GM12872 (cell line): ENCODE measurements around the gene CDKL1.

Experiments used
- TF ChIP-seq, protein P1 (sequence below): IDR thresholded peaks from 3 replicates; pipeline ENCODE4 v1.5.1; 2011; ENCODE audit warnings: low read depth, mild to moderate bottlenecking, low read length, moderate library complexity; ENCODE audit not compliant: insufficient read depth

The CDKL1 gene

GRCh38 chr14:50396631-50397389 lies at the start of gene CDKL1:
CDKL1 (minus strand) TSS chr14:50396881; CDS start chr14:50395868, 1,013 bp downstream.
- TF ChIP-seq, protein P1, sequence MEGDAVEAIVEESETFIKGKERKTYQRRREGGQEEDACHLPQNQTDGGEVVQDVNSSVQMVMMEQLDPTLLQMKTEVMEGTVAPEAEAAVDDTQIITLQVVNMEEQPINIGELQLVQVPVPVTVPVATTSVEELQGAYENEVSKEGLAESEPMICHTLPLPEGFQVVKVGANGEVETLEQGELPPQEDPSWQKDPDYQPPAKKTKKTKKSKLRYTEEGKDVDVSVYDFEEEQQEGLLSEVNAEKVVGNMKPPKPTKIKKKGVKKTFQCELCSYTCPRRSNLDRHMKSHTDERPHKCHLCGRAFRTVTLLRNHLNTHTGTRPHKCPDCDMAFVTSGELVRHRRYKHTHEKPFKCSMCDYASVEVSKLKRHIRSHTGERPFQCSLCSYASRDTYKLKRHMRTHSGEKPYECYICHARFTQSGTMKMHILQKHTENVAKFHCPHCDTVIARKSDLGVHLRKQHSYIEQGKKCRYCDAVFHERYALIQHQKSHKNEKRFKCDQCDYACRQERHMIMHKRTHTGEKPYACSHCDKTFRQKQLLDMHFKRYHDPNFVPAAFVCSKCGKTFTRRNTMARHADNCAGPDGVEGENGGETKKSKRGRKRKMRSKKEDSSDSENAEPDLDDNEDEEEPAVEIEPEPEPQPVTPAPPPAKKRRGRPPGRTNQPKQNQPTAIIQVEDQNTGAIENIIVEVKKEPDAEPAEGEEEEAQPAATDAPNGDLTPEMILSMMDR: no peak

- TF ChIP-seq, protein P1: no peak
Measured at GRCh38 chr14:50434528-50434927, 37.8 kb upstream of the CDKL1 start.

GRCh38 chr14:50432131-50432530 lies 35.5 kb upstream of the CDKL1 start:
- TF ChIP-seq, protein P1: no peak

DNA sequence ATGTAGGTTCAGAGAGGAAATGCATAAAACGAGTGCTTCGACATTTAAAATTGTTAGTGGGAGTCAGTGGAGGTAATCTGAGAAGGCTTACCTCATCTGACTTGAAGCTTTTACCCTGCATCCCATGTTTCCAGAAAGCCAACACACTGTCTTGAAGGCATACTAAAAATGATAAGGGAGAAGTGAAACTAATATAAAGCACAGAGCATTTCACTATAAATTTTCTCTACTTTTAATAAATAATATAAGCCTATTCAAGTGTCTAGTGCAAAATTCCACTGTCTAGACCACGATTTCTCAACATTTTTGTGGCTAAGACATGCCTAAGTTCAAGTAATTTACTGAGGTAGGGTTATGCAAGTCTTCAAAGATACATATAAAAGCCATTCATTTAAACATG lies 29.1 kb upstream of the CDKL1 start:
- TF ChIP-seq, protein P1: no peak

GRCh38 chr14:50425105-50425504 lies 28.4 kb upstream of the CDKL1 start:
- TF ChIP-seq, protein P1: no peak

DNA sequence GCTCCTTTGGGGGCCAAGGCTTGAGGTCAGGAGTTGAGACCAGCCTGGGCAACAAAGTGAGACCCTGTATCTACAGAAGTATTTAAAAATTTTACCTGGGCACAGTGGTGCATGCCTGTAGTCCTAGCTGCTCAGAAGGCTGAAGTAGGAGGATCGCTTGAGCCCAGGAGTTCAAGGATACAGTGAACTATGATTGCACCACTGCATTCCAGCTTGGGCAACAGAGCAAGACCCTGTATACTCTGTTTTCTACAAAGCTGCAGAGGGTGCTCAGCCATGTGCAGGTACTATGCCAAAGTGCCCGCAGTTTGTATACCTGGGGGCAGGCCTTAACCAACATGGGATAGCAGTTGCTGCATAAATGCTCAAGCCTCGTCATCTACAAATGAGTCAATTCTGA lies 26.8 kb upstream of the CDKL1 start:
- TF ChIP-seq, protein P1: no peak

DNA sequence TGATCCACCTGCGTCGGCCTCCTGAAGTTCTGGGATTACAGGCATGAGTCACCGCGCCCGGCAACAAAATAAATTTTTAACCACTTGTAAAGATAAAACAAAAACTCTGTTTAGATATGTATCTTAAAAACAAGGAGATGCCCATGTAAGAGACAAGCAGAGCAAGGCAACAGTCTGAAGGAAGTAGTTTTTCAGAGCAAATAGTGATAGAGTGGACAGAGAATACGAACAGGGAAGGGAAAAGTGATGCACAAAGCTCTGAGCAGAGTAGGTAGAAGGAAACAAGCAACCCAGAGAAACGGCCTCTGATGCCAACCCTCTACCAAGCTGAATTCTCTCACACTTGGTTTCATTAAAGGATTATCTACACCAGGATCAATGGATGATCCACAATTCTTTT lies 24.8 kb upstream of the CDKL1 start:
- TF ChIP-seq, protein P1: no peak

DNA sequence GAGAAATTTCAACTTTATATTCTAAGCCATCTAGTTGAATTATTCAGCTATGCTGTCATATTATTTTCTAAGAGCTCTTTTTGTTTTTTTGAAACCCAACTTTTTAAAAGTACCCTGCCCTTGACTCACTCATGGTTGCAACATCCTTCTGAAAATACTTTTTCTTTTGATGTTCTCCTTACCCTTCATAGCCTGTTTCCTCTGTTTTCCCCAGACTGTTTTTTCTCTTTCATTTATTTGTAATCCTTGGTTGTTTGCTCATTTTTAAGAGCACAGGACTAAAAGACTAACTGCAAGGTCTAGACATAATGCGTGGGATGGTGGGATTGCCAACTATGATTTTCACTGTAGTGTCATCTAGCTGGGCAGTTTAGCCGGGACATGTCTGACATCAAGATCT lies 21.2 kb upstream of the CDKL1 start:
- TF ChIP-seq, protein P1: no peak
